ENCODE results near the gene SOD1.

- TF ChIP-seq CTCF (IDR thresholded peaks at IDR 0.05) = no peak
- no peak for TF ChIP-seq POLR2A (IDR thresholded peaks at IDR 0.05)
- no peak for TF ChIP-seq POLR2AphosphoS5 (IDR thresholded peaks at IDR 0.05)
Measured at GRCh38 chr21:31682620-31683019, 23.1 kb downstream of the SOD1 start.
